Stimulated activated naive B cell treated with anti-CD40 and anti-IgM and Interleukin-4, amounts not matched to agents 10 μg/mL and 1 μg/mL and 100 μg/mL, for 72 hours (primary cell): ENCODE measurements around the gene FCHSD2.
"Not testable (repeated sequence)": the region's sequence is repeated elsewhere in the genome, so short reads cannot be mapped to it uniquely, and the experiment has no call there.

Experiments used
- ATAC-seq, 2 donors: fragments of 150-1000 bp; cut with Tn5 transposase; replicated peaks; 2 replicates each; pipeline ENCODE4 v1.10.0; 2021; ENCODE audit warnings: moderate library complexity in 1 of 2
- DNase-seq: peaks from one replicate; pipeline ENCODE4 v3.0.0; 2021
- H3K27ac Mint-ChIP-seq: one replicate; pipeline ENCODE4 v1.8.0; 2022; ENCODE audit warnings: mild to moderate bottlenecking, mixed read lengths
- H3K27me3 Mint-ChIP-seq, 2 donors: one replicate each; pipeline ENCODE4 v1.8.0; 2022; ENCODE audit warnings: mixed read lengths in 2 of 2
- H3K36me3 Mint-ChIP-seq, 2 donors: one replicate each; pipeline ENCODE4 v1.8.0; 2022; ENCODE audit warnings: mixed read lengths in 2 of 2, mild to moderate bottlenecking in 1 of 2
- H3K4me1 Mint-ChIP-seq, 2 donors: one replicate each; pipeline ENCODE4 v1.8.0; 2022; ENCODE audit warnings: mixed read lengths in 2 of 2, mild to moderate bottlenecking in 1 of 2
- H3K4me3 Mint-ChIP-seq, 2 donors: one replicate each; pipeline ENCODE4 v1.8.0; 2022; ENCODE audit warnings: mild to moderate bottlenecking in 2 of 2, mixed read lengths in 2 of 2, moderate library complexity in 1 of 2
- H3K9me3 Mint-ChIP-seq, 2 donors: one replicate each; pipeline ENCODE4 v1.8.0; 2022; ENCODE audit warnings: mixed read lengths in 2 of 2, mild to moderate bottlenecking in 1 of 2

FCHSD2 gene

DNA sequence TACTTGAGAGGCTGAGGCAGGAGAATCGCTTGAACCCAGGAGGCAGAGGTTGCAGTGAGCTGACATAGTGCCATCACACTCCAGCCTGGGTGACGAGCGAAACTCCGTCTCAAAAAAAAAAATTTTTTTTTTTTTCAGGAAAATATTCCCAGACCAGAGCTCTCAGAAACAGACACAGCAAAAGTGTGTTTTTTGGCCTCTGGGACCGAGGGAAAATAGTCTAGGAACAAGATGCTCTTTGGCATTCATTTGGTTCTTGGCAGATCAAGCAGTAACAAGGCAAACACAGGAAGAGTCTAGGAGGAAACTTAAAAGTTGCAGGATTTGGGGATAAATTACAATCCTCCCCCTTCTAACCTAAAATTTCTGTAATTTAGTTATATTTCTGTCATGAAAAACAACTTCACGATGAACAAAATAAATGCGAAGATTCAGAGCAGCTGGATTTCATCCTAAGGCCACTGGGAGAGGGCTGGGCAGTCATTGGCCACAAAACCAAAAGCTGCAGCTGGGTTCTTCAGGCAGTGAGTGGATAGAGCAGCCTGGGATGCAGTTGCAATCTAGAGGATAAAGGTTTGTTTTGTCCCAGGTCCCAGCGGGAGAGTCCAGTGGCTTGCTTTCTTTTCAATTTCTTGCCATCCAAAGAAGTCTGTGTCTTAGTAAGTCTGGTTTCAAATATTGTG, 308.2 kb downstream of the FCHSD2 start:
- DNase-seq (no peak), ATAC-seq (no peak)
- Mint-ChIP-seq H3K27me3 (no peaks in the 10 kb centered on the region), H3K4me3 (no peak overlapping the region), H3K36me3 (peaks cover 48 to 62% of the 10 kb centered on the region in 2 donors), H3K27ac (peak overlapping the region; percentile 83), H3K4me1 (peaks cover 24 to 37% of the 10 kb centered on the region in 2 donors), H3K9me3 (no peaks in the 10 kb centered on the region)

DNA sequence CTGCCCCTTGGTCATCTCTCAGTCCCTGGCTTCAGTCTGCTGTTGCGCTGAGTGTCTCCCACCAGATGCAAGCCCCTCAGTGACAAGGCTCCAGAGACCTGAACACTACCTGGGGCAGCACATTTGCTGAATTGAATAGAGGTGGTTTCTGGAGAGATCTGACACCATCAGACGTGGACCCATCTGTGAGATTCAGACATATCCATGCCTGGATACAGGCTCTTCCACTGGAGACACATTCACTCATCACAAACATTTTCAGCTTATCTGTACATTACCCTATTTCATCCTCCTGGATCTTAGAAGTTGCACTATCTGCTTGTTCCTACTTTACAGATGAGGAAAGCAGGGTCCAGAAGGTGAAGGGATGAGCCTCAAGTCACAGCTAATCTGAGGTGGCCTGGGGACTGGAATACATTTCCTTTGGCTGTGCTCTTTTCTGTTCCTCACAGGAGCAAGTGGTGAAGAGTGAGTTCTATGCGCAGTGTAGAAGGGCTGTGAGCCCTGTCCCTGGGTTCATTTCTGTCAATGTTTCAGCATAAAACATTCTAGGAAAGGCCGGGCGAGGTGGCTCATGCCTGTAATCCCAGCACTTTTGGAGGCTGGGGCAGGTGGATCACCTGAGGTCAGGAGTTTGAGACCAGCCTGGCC, 308.9 kb downstream of the FCHSD2 start:
- no peak overlapping the region for H3K4me3 Mint-ChIP-seq
- H3K4me1 Mint-ChIP-seq = peaks cover 30 to 44% of the 10 kb centered on the region in 2 donors
- peak overlapping the region; percentile 91 for H3K27ac Mint-ChIP-seq
- H3K36me3 Mint-ChIP-seq = peaks cover 47 to 62% of the 10 kb centered on the region in 2 donors
- H3K9me3 Mint-ChIP-seq = no peaks in the 10 kb centered on the region
- H3K27me3 Mint-ChIP-seq = no peaks in the 10 kb centered on the region
- no peak for DNase-seq
- ATAC-seq = no peak

DNA sequence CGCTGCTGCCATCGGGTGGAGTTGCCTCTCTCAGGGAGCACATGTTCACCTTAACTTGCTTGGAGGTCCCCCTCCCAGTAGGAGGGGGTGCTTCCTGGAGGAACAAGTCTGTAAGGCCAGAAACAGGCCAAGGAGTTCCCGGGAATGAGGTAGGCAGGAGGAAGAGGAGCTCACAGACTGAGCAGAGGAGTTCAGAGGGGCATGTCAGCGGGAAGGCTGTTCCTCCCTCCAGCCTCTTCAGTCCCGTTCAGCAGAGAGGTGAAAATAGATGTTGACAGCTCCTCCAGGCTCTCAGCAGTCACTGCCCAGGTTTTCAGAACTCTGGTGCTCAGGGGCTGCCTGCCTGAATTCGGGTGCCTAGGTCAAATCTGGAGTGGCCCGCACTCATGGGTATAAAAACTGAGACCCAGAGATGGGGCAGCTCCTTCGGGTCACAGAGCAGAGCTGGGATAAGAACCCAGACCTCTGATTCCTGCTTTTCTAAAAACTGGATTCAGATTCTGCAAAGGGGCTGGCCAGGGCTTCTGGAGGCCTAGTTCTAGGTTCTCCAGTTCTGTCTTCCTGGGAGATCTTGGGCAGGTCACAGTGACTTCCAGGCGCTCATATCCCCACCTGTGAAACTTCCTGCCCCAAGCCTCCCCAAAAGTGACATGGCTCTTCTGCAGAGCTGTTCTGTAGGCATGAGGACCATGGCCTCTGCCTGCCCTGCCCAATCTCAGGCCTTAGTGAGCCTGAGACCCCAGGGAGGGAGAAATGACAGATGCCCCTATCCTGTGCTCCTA, 309.6 kb downstream of the FCHSD2 start:
- H3K4me3 Mint-ChIP-seq = no peak overlapping the region
- no peaks in the 10 kb centered on the region for H3K27me3 Mint-ChIP-seq
- DNase-seq = no peak
- ATAC-seq = no peak
- H3K9me3 Mint-ChIP-seq = no peaks in the 10 kb centered on the region
- peaks cover 51 to 67% of the 10 kb centered on the region in 2 donors for H3K36me3 Mint-ChIP-seq
- H3K27ac Mint-ChIP-seq = peak overlapping the region; percentile 91
- H3K4me1 Mint-ChIP-seq = peaks cover 33 to 48% of the 10 kb centered on the region in 2 donors

DNA sequence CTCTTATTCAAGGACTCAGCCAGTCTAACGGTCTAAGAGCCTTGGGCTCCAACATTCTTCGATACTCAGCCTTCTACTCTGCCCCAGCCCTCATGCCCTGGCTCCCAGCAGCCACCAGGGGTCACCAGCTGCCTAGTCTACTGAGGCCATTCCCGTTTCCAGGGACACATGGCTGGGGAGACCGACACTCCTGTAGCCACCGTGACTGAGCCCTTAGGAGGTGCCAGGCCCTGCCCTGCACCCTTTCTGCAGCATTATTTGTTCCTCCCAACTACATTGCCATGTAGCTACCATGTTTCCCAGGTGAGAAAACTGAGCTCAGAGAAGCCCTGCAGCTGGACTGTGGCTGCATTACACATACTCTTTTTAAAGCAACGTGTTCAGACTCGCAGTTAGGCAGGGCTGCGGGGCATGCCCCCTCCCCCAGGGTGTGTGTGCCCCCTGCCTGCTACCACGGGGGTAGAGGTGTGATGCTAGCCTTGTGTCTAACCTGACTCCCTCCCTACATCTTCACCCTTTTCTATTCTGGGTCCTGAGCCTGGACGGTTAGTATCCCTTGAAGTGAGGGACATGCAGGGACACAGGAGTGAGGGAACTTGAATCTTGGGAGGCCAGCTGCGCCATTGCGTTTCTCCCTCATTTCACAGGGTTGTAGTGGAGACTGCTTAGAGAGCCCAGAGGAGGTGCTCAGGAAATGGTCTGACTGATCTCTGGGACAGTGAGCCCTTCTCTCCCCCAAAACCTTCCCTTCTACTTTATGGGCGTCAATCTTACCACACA, 310.4 kb downstream of the FCHSD2 start:
- DNase-seq (no peak), ATAC-seq (peak; percentile 72 to 74)
- H3K27ac Mint-ChIP-seq = peak overlapping the region; percentile 91
- peaks cover 36 to 53% of the 10 kb centered on the region in 2 donors for H3K4me1 Mint-ChIP-seq
- H3K36me3 Mint-ChIP-seq = peaks cover 53 to 72% of the 10 kb centered on the region in 2 donors
- H3K4me3 Mint-ChIP-seq = peak overlapping the region in 1 of 2 donors; percentile 55
- H3K9me3 Mint-ChIP-seq = no peaks in the 10 kb centered on the region
- no peaks in the 10 kb centered on the region for H3K27me3 Mint-ChIP-seq

DNA sequence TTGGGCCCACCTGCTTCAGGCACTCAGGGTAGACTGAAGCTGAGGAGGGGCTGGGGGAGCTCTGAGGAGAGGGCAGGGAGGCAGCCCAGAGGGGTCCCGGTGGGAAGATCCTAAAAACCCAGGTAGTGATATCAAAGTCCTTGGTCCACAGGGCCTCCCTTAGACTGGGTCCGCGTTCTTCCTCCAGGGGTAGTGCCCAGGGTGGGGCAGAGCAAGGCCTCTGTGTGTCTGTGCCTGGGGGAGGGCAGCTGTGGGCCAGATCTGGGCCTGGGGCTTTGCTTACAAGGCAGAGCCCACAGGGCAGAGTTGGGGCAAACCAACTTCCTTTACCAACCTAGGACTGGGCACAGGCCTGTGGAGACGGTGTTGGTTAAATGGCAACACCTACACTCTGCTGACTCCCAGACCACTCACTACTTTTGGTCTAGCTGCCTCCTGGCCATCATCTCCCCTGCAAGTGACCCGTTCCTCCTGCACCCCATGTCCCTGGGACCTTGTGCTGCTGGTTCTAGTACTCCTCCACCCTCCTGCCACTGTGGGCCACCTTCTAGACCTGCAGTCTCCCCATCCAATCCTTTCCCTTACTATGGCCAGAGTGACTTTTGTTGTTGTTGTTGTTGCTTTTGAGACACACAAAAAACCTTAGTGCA, 312.1 kb downstream of the FCHSD2 start:
- no peak for DNase-seq
- H3K36me3 Mint-ChIP-seq = peaks cover 49 to 75% of the 10 kb centered on the region in 2 donors
- no peak for ATAC-seq
- H3K4me3 Mint-ChIP-seq = peak overlapping the region in 1 of 2 donors; percentile 50
- peaks cover 41 to 69% of the 10 kb centered on the region in 2 donors for H3K4me1 Mint-ChIP-seq
- H3K27ac Mint-ChIP-seq = peak overlapping the region; percentile 91
- H3K27me3 Mint-ChIP-seq = no peaks in the 10 kb centered on the region
- H3K9me3 Mint-ChIP-seq = no peaks in the 10 kb centered on the region

DNA sequence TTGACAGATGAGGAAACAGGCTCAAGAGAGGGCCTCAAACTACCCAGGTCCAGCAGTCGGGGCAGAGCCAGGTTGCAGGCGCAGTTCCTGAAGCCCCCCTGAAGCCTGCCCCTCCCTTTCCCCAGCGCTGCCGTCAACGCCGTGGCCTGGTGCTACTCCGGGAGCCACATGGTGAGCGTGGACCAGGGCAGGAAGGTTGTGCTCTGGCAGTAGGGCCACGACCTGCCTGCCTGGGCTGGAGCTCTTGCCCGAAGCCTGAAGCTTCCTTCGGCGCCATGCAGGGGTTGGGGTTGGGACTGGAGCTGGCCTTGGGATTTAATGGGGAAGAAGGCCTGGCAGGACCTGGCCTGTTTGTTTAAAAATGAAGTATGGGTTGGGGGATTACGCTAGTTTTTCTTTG, 312.9 kb downstream of the FCHSD2 start:
- Mint-ChIP-seq H3K4me3 (peak overlapping the region in 1 of 2 donors; percentile 10), H3K27ac (peak overlapping the region; percentile 91), H3K27me3 (no peaks in the 10 kb centered on the region), H3K4me1 (peaks cover 48 to 78% of the 10 kb centered on the region in 2 donors), H3K9me3 (no peaks in the 10 kb centered on the region), H3K36me3 (peaks cover 51 to 77% of the 10 kb centered on the region in 2 donors)
- no peak for DNase-seq
- no peak for ATAC-seq

DNA sequence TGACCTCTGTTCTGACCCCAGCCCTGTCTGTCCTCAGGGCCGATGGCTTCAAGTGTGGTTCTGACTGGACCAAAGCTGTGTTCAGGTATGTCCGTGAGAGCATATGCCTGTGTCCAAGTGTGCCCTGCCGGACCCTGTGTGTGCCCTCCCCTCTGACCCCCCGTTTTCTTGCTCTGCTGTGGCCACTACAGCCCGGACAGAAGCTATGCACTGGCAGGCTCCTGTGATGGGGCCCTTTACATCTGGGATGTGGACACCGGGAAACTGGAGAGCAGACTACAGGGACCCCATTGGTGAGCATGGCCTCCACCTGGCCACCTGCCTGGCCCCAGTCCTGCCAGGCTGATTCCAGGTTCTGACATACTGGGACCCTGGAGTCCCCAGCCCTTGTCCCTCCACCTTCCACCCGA, 313.4 kb downstream of the FCHSD2 start:
- peaks cover 51 to 82% of the 10 kb centered on the region in 2 donors for H3K4me1 Mint-ChIP-seq
- no peak for ATAC-seq
- H3K27ac Mint-ChIP-seq = peak overlapping the region; percentile 91
- H3K4me3 Mint-ChIP-seq = no peak overlapping the region
- peaks cover 54 to 81% of the 10 kb centered on the region in 2 donors for H3K36me3 Mint-ChIP-seq
- DNase-seq = no peak
- H3K27me3 Mint-ChIP-seq = no peaks in the 10 kb centered on the region
- no peaks in the 10 kb centered on the region for H3K9me3 Mint-ChIP-seq

DNA sequence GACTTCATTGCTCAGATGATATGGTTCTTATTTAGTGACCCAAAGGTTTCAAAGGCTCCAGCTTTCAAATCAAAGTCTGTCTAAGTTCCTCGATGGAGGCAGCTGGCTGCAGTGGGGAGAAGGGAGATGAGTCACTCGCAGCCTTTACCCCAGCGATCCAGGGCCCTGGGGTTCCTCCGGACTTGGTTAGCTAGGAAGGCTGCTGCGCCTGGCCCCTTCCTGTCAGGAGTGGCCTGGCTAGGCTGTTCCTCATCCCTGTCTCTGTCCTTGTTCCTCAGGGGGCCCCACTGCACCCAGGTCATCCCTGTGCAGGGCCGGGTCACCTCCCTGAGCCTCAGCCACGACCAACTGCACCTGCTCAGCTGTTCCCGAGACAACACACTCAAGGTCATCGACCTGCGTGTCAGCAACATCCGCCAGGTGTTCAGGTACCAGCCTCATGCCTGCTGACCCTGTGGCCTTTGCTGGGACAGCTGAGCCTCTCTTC, 314.0 kb downstream of the FCHSD2 start:
- Mint-ChIP-seq H3K27ac (peak overlapping the region; percentile 91), H3K4me1 (peaks cover 56 to 87% of the 10 kb centered on the region in 2 donors), H3K27me3 (no peaks in the 10 kb centered on the region), H3K9me3 (no peaks in the 10 kb centered on the region), H3K36me3 (peaks cover 58 to 84% of the 10 kb centered on the region in 2 donors), H3K4me3 (no peak overlapping the region)
- no peak for ATAC-seq
- no peak for DNase-seq

DNA sequence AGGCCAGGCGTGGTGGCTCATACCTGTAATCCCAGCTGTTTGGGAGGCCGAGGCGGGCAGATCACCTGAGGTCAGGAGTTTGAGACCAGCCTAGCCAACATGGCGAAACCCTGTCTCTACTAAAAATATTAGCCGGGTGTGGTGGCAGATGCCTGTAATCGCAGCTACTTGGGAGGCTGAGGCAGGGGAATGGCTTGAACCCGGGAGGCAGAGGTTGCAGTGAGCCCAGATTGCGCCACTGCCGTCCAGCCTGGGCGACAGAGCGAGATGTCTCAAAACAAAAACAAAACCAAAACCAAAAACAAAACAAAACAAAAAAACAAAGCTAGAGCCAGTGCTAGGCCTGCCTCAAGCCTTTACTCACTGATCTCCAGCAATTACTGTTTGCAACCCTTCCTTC, 314.5 kb downstream of the FCHSD2 start:
- H3K4me3 Mint-ChIP-seq, DNase-seq, H3K27me3 Mint-ChIP-seq, H3K9me3 Mint-ChIP-seq, ATAC-seq: not testable (repeated sequence)
- Mint-ChIP-seq H3K4me1 (peaks cover 56 to 88% of the 10 kb centered on the region in 2 donors), H3K36me3 (peaks cover 54 to 84% of the 10 kb centered on the region in 2 donors), H3K27ac (peak overlapping the region; percentile 91)

DNA sequence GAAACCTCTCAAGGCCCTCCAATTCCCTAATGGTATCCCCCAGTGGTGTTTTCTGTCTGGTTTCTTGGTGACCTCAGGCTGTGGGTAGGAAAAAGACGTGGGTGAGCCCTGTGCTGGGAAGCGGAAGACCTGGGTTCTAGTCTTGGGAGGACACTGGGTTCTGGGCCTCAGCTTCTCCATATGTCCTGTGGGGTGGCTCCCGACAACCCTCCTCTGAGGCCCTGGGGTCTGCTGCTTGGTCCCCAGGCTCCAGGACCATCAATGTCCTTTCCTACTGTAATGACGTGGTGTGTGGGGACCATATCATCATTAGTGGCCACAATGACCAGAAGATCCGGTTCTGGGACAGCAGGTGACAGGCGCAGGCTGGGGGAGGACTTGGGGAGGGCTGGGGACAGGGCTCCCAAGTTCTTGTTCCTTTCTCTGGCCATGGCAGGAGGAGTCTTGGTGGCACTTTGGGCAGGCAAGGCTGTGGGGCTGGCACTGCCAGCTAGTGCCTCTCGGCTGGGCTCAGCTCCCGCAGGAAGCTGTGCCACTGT, 315.1 kb downstream of the FCHSD2 start:
- Mint-ChIP-seq H3K4me3 (peak overlapping the region; percentile 2 to 35), H3K9me3 (no peaks in the 10 kb centered on the region), H3K27me3 (no peaks in the 10 kb centered on the region), H3K36me3 (peaks cover 51 to 83% of the 10 kb centered on the region in 2 donors), H3K4me1 (peaks cover 54 to 87% of the 10 kb centered on the region in 2 donors), H3K27ac (peak overlapping the region; percentile 86)
- ATAC-seq = no peak
- DNase-seq = no peak

DNA sequence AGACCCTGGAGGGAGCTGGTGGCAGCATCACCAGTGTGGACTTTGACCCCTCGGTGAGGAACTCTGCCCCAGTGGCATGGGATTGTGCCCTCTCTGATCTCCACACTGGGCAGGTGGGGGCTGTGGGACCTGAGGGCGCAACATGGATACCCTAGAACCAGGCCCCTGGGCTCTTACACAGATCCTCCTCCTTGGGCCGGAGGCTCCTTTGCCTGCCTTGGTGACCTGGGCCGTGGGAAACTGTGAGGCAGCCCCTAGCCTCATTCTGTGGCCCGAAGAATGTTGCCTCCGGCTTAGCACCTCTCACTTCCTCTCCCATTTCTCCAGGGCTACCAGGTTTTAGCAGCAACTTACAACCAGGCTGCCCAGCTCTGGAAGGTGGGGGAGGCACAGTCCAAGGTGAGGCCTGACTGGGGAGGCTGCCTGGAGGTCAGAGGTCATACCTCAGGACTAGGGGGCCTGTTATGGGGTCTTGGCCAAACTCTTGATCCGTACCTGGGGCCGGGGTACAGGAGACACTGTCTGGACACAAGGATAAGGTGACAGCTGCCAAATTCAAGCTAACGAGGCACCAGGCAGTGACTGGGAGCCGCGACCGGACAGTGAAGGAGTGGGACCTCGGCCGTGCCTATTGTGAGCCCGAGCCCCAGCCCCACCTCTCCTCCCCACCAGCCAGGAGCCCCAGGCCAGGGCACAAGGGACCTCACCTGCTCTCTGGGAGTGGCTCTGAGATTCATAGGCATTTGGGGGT, 315.8 kb downstream of the FCHSD2 start:
- peaks cover 46 to 77% of the 10 kb centered on the region in 2 donors for H3K36me3 Mint-ChIP-seq
- H3K27ac Mint-ChIP-seq = peak overlapping the region; percentile 86
- peaks cover 48 to 82% of the 10 kb centered on the region in 2 donors for H3K4me1 Mint-ChIP-seq
- H3K4me3 Mint-ChIP-seq = peak overlapping the region in 1 of 2 donors; percentile 48
- ATAC-seq = no peak
- H3K27me3 Mint-ChIP-seq = no peaks in the 10 kb centered on the region
- H3K9me3 Mint-ChIP-seq = no peaks in the 10 kb centered on the region
- DNase-seq = no peak

DNA sequence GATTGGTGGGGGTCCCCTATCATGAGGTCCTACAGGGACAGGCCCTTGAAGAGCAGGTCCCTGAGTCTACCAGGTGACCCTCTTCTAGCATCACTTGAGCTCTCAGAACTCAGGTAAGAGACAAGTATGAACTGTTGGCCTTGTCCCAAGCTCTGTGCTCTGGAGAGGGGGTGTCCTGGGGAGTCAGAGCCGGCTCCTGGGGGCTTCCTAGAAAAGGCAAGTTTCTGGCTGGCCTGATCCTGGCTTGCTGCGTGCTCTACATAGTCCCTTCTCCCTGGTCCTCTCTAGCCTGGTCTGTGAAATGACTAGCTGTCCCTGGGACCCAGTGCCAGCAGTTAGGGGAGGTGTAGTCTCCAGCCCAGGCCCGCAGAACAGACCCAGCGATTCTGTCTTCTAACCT, 316.5 kb downstream of the FCHSD2 start:
- peaks cover 49 to 78% of the 10 kb centered on the region in 2 donors for H3K36me3 Mint-ChIP-seq
- H3K4me1 Mint-ChIP-seq = peaks cover 50 to 82% of the 10 kb centered on the region in 2 donors
- no peaks in the 10 kb centered on the region for H3K27me3 Mint-ChIP-seq
- H3K9me3 Mint-ChIP-seq = no peaks in the 10 kb centered on the region
- DNase-seq (no peak), ATAC-seq (no peak)
- peak overlapping the region in 1 of 2 donors; percentile 7 for H3K4me3 Mint-ChIP-seq
- H3K27ac Mint-ChIP-seq = peak overlapping the region; percentile 93
